HFF-Myc (cell line): ENCODE results near the gene FBN3.

Experiments used
- DNase-seq: peaks from one replicate; pipeline ENCODE4 v3.0.0-alpha.2; 2011; ENCODE audit warnings: low read depth; ENCODE audit errors: extremely low read depth
- H3K4me3 ChIP-seq: replicated peaks from 2 replicates; pipeline ENCODE4 v1.5.1; 2011; ENCODE audit warnings: low read depth, mild to moderate bottlenecking, control low read depth, low read length
- TF ChIP-seq, protein P1 (sequence below): IDR thresholded peaks from 2 replicates; pipeline ENCODE4 v1.5.1; 2012; ENCODE audit warnings: mild to moderate bottlenecking, low read depth, low read length, control low read depth; ENCODE audit errors: missing control alignments

The FBN3 gene

DNA sequence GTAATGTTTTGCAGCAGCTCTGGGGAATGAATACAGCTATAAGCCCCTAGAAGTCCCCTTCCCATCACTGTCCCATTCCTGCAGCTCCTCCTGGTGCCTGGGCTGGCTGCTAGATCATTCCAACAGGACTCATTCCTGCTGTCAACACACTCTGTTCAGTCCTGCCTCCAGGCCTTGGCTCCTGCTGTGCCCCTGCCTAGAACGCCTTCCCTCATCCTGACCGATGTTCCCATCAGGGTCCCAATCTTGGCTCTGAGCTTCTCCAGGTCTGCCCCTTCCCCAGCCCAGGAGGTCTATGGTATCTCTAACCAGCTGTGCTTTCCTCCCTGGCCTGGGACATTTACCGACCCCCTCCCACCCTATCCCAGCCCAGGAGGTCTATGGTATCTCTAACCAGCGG lies 48.1 kb downstream of the FBN3 start:
- TF ChIP-seq, protein P1, sequence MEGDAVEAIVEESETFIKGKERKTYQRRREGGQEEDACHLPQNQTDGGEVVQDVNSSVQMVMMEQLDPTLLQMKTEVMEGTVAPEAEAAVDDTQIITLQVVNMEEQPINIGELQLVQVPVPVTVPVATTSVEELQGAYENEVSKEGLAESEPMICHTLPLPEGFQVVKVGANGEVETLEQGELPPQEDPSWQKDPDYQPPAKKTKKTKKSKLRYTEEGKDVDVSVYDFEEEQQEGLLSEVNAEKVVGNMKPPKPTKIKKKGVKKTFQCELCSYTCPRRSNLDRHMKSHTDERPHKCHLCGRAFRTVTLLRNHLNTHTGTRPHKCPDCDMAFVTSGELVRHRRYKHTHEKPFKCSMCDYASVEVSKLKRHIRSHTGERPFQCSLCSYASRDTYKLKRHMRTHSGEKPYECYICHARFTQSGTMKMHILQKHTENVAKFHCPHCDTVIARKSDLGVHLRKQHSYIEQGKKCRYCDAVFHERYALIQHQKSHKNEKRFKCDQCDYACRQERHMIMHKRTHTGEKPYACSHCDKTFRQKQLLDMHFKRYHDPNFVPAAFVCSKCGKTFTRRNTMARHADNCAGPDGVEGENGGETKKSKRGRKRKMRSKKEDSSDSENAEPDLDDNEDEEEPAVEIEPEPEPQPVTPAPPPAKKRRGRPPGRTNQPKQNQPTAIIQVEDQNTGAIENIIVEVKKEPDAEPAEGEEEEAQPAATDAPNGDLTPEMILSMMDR, result no peak

DNA sequence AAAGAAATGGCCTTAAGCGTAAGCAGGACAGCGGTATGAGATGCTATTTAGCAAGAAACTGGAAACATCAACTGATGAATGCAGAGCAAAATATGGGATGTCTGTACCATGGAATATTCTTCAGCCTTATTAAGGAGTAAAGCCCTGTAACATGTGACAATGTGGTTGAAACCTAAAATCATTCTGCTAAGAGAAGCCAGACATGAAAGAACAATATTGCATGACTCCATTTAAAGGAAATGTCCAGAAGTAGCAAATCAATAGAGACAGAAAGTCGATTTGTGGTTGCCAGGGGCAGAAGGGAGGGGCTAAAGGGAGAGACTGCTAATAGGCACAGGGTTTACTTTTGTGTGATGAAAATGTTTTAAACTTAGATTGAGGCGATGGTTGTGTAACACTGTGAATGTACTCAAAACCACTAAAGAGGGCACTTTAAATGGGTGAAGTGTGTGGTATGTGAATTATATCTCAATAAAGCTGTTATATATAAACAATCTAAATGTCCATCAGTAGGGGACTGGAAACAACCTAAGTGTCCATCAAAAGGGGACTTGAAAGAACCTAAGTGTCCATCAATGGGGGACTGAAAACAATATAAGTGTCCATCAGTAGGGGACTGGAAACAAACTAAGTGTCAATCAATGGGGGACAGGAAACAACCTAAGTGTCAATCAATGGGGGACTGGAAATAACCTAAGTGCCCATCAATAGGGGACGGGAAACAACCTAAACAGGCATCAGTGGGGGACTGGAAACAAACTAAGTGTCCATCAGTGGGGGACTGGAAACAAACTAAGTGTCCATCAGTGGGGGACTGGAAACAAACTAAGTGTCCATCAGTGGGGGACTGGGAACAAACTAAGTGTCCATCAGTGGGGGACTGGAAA lies 51.5 kb downstream of the FBN3 start:
- TF ChIP-seq, protein P1, result no peak
- no peak overlapping the region for H3K4me3 ChIP-seq
- DNase-seq, result no peak

More for the DNA sequence above, 48.1 kb downstream of the FBN3 start:
- no peak overlapping the region for H3K4me3 ChIP-seq
- no peak for DNase-seq

DNA sequence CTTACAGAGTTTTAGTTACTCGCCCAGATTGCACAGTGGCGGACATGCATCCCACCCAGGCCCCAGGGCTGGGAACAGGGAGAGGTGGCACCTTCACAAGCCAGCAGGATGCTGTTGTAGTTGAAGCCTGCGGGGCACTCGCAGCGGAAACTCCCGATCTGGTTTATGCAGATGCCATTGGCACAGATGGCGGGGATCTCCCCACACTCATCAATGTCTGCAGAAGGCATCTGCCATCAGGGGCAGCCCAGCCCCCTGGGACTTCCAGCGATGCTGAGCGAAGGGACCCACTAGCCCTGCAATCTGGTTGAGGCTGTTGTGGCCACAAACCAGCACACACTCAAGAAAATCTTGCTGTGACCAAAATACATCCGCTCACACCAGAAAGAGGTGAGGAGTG lies 52.2 kb downstream of the FBN3 start:
- TF ChIP-seq, protein P1, result no peak
- no peak for DNase-seq
- no peak overlapping the region for H3K4me3 ChIP-seq

DNA sequence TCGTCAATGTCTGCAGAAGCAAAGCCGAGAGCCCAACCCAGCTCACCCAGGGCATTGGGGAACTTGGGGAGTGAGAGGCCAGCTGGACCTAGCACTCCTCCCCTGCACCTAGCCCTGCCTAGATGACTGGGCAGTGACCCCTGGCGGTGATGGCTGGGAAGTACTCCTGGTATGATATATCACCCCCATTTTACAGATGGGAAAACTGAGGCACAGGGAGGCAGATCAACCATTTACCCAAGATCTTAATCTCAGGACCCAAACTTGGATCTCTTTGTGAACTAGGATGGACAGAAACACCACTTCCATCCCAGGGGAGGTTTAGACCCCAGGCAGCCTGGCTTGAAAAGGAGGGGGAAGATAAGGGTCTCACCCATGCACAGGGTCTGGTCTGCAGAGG lies 53.3 kb downstream of the FBN3 start:
- TF ChIP-seq, protein P1, result no peak
- DNase-seq, result no peak
- no peak overlapping the region for H3K4me3 ChIP-seq

DNA sequence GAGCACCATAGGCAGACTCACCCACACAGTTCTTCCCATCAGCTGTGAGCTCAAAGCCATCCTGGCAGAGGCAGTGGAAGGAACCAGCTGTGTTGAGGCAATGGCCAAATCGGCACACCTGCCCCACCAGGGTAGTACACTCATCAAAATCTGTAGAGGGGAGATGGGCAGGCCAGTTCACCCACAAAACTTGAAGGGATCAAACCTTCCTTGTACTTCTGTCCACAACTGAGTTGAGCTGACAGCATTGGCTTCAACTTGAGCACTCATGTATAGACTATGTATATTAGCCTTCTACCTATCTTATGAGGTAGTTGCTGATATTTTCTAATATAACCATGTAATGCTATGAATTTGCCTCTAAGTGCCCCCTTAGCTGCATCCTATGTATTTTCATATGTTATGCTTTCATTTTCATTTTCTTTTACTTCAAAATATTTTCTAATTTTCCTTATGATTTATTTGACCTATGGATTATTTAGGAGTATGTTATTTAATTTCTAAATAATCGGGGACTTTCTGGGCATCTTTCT lies 54.0 kb downstream of the FBN3 start:
- H3K4me3 ChIP-seq, result no peak overlapping the region
- no peak for DNase-seq
- TF ChIP-seq, protein P1, result no peak

DNA sequence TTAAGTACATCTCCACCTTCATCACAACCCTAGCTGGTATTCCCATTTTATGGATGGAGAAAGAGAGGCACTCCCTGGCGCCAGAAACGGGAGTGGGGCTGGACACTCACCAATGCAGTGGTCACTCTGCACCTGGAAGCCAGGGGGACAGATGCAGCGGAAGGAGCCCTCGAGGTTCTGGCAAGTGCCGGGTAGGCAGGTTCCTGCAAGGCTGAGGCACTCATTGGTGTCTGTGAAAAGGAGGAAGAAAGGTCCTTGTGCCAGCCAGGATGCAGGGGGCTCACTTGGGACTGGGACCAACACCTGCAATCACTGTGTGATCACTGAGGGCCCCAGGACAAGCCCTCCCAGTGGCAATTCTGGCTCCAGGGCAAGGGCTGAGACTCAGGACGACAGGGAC lies 55.1 kb downstream of the FBN3 start:
- no peak overlapping the region for H3K4me3 ChIP-seq
- TF ChIP-seq, protein P1, result no peak
- no peak for DNase-seq
